ENCODE results near the gene TNFRSF8. TPM values are rescaled to one million over a fixed set of nuclear protein-coding genes. Genes with fewer than 3 reads are reported as not detected.
A peak's percentile ranks its signal among the peaks of the same experiment; 100 is the strongest.

Gene TNFRSF8
- total and polyA plus RNA-seq, 2 donors (not counting 1 experiment from before 2014, with no cell fraction given), result 0.36 to 0.57 TPM

DNA sequence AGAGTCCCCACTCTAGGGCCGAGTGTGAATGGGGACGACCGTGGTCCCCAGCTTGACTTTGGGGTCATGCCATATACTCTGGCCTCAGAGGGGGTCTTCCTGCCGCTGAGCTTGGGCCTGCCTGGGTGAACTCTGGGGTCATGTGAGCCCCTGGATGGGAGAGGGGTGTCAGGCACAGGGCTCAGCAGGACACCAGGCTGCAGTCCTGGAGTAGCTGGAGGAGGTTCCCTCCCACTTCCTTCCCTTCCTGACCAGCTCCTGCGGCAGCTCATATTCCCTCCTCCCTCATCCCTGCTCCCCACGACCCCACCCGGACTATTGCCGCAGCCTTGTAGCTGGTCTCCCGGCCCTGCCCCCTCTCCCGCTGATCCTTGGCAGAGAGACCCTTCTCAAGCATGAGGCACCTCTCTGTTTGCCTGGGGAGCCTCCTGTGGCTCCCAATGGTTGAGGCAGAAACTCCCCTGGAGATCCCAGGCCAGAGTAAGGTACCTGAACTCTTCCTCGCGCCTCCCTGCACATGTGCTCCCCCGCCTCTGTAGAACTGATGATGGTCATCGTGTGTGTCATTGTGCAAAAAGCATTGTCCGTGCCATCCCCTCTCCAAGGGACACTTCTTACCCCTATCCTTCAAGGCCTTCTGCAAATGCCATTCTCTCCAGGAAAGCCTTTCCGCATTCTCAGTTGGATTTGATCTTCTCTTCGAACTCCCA is 105.5 kb downstream of the TNFRSF8 start:
- Histone ChIP-seq H3K9ac (ENCODE audit: low read length) (peak overlapping the region; percentile 84), H3K4me1 (ENCODE audit: control insufficient read depth in 2 of 2, insufficient read depth in 2 of 2, low read length in 2 of 2) (peaks cover 26 to 52% of the 10 kb centered on the region in 2 donors), H3K27ac (ENCODE audit: low read length in 2 of 2) (peak overlapping the region in 1 of 2 donors; percentile 71), H3K79me2 (ENCODE audit: control insufficient read depth, insufficient read depth, low read length) (peaks cover 55% of the 10 kb centered on the region), H2AFZ (ENCODE audit: insufficient read depth, low read depth, low read length, poor library complexity, severe bottlenecking) (no peak overlapping the region), H3K4me2 (replicated peaks; ENCODE audit: low read depth, low read length, poor library complexity, severe bottlenecking) (peak overlapping the region; percentile 98), H3K4me3 (ENCODE audit: control extremely low read depth in 1 of 5, extremely low read depth in 1 of 5, insufficient read depth in 1 of 5, low read depth in 2 of 5, low read length in 4 of 5) (peak overlapping the region; percentile 28 to 80 (median 77)), H3K9me3 (ENCODE audit: control extremely low read depth in 1 of 3, control insufficient read depth in 2 of 3, insufficient read depth in 1 of 3, low read length in 2 of 3) (no peaks in the 10 kb centered on the region), H4K20me1 (ENCODE audit: control insufficient read depth, insufficient read depth, low read length, poor library complexity, severe bottlenecking) (peaks cover 27% of the 10 kb centered on the region), H3K27me3 (replicated peaks in 1 of 4; ENCODE audit: control extremely low read depth in 1 of 4, control insufficient read depth in 3 of 4, insufficient read depth in 4 of 4, low read length in 3 of 4) (no peaks in the 10 kb centered on the region), H3K36me3 (replicated peaks in 1 of 2; ENCODE audit: control extremely low read depth in 1 of 2, control insufficient read depth in 1 of 2, extremely low read depth in 1 of 2, insufficient read depth in 2 of 2, low read length in 1 of 2) (peaks cover 0 to 9% of the 10 kb centered on the region in 2 experiments)
- H3K4me1 Mint-ChIP-seq, result peaks cover 62% of the 10 kb centered on the region
- H3K27me3 Mint-ChIP-seq, result no peaks in the 10 kb centered on the region
- intact Hi-C loops (cut with micrococcal nuclease), result loop anchor here (5.0 kb wide), 1 partner anchor 41 kb away; no protein-coding TSS in a partner anchor
- no peaks in the 10 kb centered on the region for H3K9me3 Mint-ChIP-seq (ENCODE audit: insufficient read depth)
- ATAC-seq (ENCODE audit: low read depth) (no peak), DNase-seq (no peak)
- ChIA-PET CTCF (interaction anchor here (1.0 to 5.5 kb wide), 5 partner anchors 8 to 43 kb away, joined by 4 to 41 read pairs (median 5); no protein-coding TSS in a partner anchor), POLR2A (interaction anchor here (0.6 to 1.8 kb wide), 7 partner anchors 9 to 43 kb away, joined by 3 to 6 read pairs (median 4); no protein-coding TSS in a partner anchor)
- WGBS (ENCODE audit: insufficient coverage), result 75% methylated on average over 17 of the region's 17 CpGs
- H3K27ac Mint-ChIP-seq, result peak overlapping the region; percentile 94
- TF ChIP-seq EZH2 (IDR thresholded peaks at IDR 0.05; ENCODE audit: borderline replicate concordance, insufficient read depth, low read depth, low read length, poor library complexity, severe bottlenecking), result no peak
- TF ChIP-seq, protein P1, sequence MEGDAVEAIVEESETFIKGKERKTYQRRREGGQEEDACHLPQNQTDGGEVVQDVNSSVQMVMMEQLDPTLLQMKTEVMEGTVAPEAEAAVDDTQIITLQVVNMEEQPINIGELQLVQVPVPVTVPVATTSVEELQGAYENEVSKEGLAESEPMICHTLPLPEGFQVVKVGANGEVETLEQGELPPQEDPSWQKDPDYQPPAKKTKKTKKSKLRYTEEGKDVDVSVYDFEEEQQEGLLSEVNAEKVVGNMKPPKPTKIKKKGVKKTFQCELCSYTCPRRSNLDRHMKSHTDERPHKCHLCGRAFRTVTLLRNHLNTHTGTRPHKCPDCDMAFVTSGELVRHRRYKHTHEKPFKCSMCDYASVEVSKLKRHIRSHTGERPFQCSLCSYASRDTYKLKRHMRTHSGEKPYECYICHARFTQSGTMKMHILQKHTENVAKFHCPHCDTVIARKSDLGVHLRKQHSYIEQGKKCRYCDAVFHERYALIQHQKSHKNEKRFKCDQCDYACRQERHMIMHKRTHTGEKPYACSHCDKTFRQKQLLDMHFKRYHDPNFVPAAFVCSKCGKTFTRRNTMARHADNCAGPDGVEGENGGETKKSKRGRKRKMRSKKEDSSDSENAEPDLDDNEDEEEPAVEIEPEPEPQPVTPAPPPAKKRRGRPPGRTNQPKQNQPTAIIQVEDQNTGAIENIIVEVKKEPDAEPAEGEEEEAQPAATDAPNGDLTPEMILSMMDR (IDR thresholded peaks at IDR 0.05), result no peak
- H3K4me3 Mint-ChIP-seq, result peak overlapping the region; percentile 98
